Right ventricle myocardium inferior (tissue), 1 donor: Measurements from ENCODE around the gene BTRC. TPM values are rescaled to one million over a fixed set of nuclear protein-coding genes. Genes with fewer than 3 reads are reported as not detected.
A peak's percentile ranks its signal among the peaks of the same experiment; 100 is the strongest.

Experiments used
- ATAC-seq: fragments of 200-7000 bp; cut with Tn5 transposase; one replicate; pipeline ENCODE4 v1.9.1; 2020; ENCODE audit warnings: mild to moderate bottlenecking, moderate library complexity
- DNase-seq: peaks from one replicate; pipeline ENCODE4 v3.0.0; 2021; ENCODE audit errors: missing footprints
- intact Hi-C: fragments of 100-400 bp; cut with DNase I; formaldehyde crosslinking; loops from one replicate; pipeline ENCODE4 v1.11.0; 2022
- total RNA-seq: library from RNA; stranded (reverse); fragmentation: NEBNext Ultra II Directional; extraction: Animal tissue kit (Norgen Biotek cat#: 25700); gene quantifications from one replicate; pipeline ENCODE4 v1.2.1, GENCODE V29; 2021
- donor health status: DM: no; HTN: yes; CAD: no; lungs with severe emphysema.

Gene BTRC
- total RNA-seq, 1 donor from 2014 or later, result 30.9 TPM

GRCh38 chr10:101568054-101568745, 214.2 kb downstream of the BTRC start:
- intact Hi-C loops, result loop anchor here (10.0 kb wide), 1 partner anchor 273 kb away; no protein-coding TSS in a partner anchor
- DNase-seq, result no peak
- no peak for ATAC-seq

GRCh38 chr10:101569323-101569621, 215.3 kb downstream of the BTRC start:
- intact Hi-C loops, result loop anchor here (10.0 kb wide), 1 partner anchor 274 kb away; no protein-coding TSS in a partner anchor
- DNase-seq (no peak), ATAC-seq (no peak)

- DNase-seq (peak; percentile 91), ATAC-seq (peak; percentile 91)
- intact Hi-C loops, result loop anchor here (1.0 to 10.0 kb wide), 4 partner anchors 275 to 409 kb away; no protein-coding TSS in a partner anchor
Measured at GRCh38 chr10:101569622-101570427, 215.9 kb downstream of the BTRC start.

- DNase-seq (no peak), ATAC-seq (peak; percentile 12)
- intact Hi-C loops, result loop anchor here (1.0 to 5.0 kb wide), 3 partner anchors 298 to 410 kb away; no protein-coding TSS in a partner anchor
Measured at GRCh38 chr10:101570428-101571270, 216.7 kb downstream of the BTRC start.

GRCh38 chr10:101571271-101571925, 217.4 kb downstream of the BTRC start:
- ATAC-seq (no peak), DNase-seq (no peak)
- intact Hi-C loops, result loop anchor here (2.0 to 5.0 kb wide), 2 partner anchors 299 to 411 kb away; no protein-coding TSS in a partner anchor

GRCh38 chr10:101572126-101572525, 218.2 kb downstream of the BTRC start:
- ATAC-seq, result no peak
- intact Hi-C loops, result loop anchor here (5.0 kb wide), 1 partner anchor 300 kb away; no protein-coding TSS in a partner anchor
- DNase-seq, result no peak

- no peak for ATAC-seq
- intact Hi-C loops, result loop anchor here (5.0 kb wide), 1 partner anchor 300 kb away; no protein-coding TSS in a partner anchor
- no peak for DNase-seq
Measured at GRCh38 chr10:101572785-101573184, 218.8 kb downstream of the BTRC start.

- ATAC-seq, result no peak
- DNase-seq, result no peak
- intact Hi-C loops, result loop anchor here (5.0 kb wide), 1 partner anchor 302 kb away; no protein-coding TSS in a partner anchor
Measured at GRCh38 chr10:101573885-101574753, 220.2 kb downstream of the BTRC start.

GRCh38 chr10:101575091-101575490, 221.1 kb downstream of the BTRC start:
- intact Hi-C loops, result no loop called here
- no peak for ATAC-seq
- no peak for DNase-seq

- intact Hi-C loops, result no loop called here
- ATAC-seq, result no peak
- no peak for DNase-seq
Measured at GRCh38 chr10:101575580-101576210, 221.7 kb downstream of the BTRC start.

GRCh38 chr10:101576211-101576863, 222.4 kb downstream of the BTRC start:
- ATAC-seq, result no peak
- intact Hi-C loops, result no loop called here
- no peak for DNase-seq

- intact Hi-C loops, result no loop called here
- ATAC-seq (no peak), DNase-seq (no peak)
Measured at GRCh38 chr10:101577121-101577871, 223.3 kb downstream of the BTRC start.

GRCh38 chr10:101578192-101578591, 224.2 kb downstream of the BTRC start:
- DNase-seq, result no peak
- intact Hi-C loops, result no loop called here
- no peak for ATAC-seq

GRCh38 chr10:101578803-101579515, 225.0 kb downstream of the BTRC start:
- DNase-seq (peak; percentile 27), ATAC-seq (no peak)
- intact Hi-C loops, result no loop called here

GRCh38 chr10:101579516-101579870, 225.5 kb downstream of the BTRC start:
- ATAC-seq (no peak), DNase-seq (peak; percentile 50)
- intact Hi-C loops, result no loop called here
